Measurements from ENCODE around the gene TMEM9.

GRCh38 chr1:201185527-201186128 lies 31.4 kb upstream of the TMEM9 start:
- TF ChIP-seq CTCF (conservative IDR thresholded peaks at IDR 0.05; ENCODE audit: low read depth, low read length) (no peak), EZH2 (IDR thresholded peaks at IDR 0.05; ENCODE audit: borderline replicate concordance, low read depth, low read length, poor library complexity, severe bottlenecking) (no peak)

All from A673 (cell line).